ENCODE data around the gene SLC45A3.
"Not testable (repeated sequence)": the region's sequence is repeated elsewhere in the genome, so short reads cannot be mapped to it uniquely, and the experiment has no call there.

Gene SLC45A3

DNA sequence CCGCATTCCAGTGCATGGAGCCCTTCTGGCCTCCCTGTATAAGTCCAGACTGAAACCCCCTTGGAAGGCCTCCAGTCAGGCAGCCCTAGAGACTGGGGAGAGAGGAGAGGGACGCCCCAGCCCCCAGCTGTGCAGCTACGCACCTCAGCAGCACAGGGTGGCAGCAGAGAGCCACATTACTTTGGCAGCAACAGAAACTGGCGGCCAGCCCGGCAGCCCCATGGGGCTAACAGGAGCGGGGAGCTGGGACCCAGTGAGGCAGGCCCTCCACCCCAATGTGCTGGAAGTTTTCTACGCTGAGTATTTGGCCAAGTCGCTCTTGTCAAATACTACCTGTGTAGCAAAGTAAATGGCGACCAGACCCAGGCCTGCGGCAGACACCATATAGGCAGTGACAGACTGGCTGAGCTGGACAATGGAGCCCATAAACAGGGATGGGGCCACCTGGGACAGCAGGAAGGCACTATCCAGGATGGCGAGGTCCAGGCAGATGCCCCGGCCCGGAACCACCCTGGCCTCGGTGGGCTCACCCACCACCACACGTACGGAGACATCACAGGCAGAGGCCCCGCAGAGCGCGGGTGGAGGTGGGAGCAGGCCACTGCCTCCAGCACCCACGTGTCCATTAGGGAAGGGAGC lies 21.2 kb downstream of the SLC45A3 start:
- H3K4me3 ChIP-seq (ENCODE audit: low read length), result no peak overlapping the region
- peaks cover 13% of the 10 kb centered on the region for H3K4me1 ChIP-seq (ENCODE audit: insufficient read depth, low read length)
- H3K9ac ChIP-seq (ENCODE audit: low read depth, low read length), result no peak overlapping the region
- no peak overlapping the region for H3K27ac ChIP-seq (ENCODE audit: low read depth, low read length)
- no peaks in the 10 kb centered on the region for H3K9me3 ChIP-seq (ENCODE audit: insufficient read depth, low read depth, low read length)
- 0 out of 2 replicates have a peak, but pooled peaks cover 6% of the 10 kb centered on the region for H3K36me3 ChIP-seq (ENCODE audit: insufficient read depth, low read length)
- H3K27me3 ChIP-seq (ENCODE audit: insufficient read depth, low read length), result no peaks in the 10 kb centered on the region
- WGBS, result 72% methylated on average over 20 of the region's 20 CpGs

DNA sequence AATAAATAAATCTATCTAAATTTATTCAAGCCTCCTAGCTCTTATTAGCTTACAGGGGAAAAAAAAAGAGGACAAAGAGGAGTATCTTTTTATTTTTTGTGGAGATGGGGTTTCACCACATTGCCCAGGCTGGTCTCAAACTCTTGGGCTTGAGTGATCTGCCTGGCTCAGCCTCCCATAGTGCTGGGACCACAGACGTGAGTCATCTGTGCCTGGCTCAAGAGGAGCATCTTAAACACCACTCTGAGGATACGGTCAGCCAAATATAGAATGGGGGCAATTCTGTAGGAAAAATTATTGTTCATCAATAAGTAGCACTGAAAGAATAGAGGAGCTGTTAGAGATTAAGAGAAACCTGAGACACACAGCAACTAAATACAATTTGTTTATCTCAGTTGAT lies 24.1 kb downstream of the SLC45A3 start:
- Histone ChIP-seq H3K9ac (ENCODE audit: low read depth, low read length) (no peak overlapping the region), H3K27me3 (ENCODE audit: insufficient read depth, low read length) (no peaks in the 10 kb centered on the region), H3K36me3 (ENCODE audit: insufficient read depth, low read length) (no peaks in the 10 kb centered on the region), H3K9me3 (ENCODE audit: insufficient read depth, low read depth, low read length) (no peaks in the 10 kb centered on the region), H3K27ac (ENCODE audit: low read depth, low read length) (no peak overlapping the region), H3K4me1 (ENCODE audit: insufficient read depth, low read length) (peaks cover 2% of the 10 kb centered on the region; the same call in 1 of the 2 replicates), H3K4me3 (ENCODE audit: low read length) (no peak overlapping the region)
- WGBS, result 81% methylated on average over 2 of the region's 2 CpGs

GRCh38 chr1:205652984-205653383 lies 27.3 kb downstream of the SLC45A3 start:
- Histone ChIP-seq H3K4me1 (ENCODE audit: insufficient read depth, low read length) (peaks cover 6% of the 10 kb centered on the region), H3K36me3 (ENCODE audit: insufficient read depth, low read length) (no peaks in the 10 kb centered on the region), H3K27me3 (ENCODE audit: insufficient read depth, low read length) (no peaks in the 10 kb centered on the region), H3K27ac (ENCODE audit: low read depth, low read length) (no peak overlapping the region), H3K9ac (ENCODE audit: low read depth, low read length) (no peak overlapping the region), H3K9me3 (ENCODE audit: insufficient read depth, low read depth, low read length) (no peaks in the 10 kb centered on the region), H3K4me3 (ENCODE audit: low read length) (no peak overlapping the region)
- WGBS, result 88% methylated on average over 11 of the region's 11 CpGs

GRCh38 chr1:205650241-205650640 lies 30.1 kb downstream of the SLC45A3 start:
- Histone ChIP-seq H3K36me3 (ENCODE audit: insufficient read depth, low read length) (no peaks in the 10 kb centered on the region), H3K27ac (ENCODE audit: low read depth, low read length) (no peak overlapping the region), H3K27me3 (ENCODE audit: insufficient read depth, low read length) (no peaks in the 10 kb centered on the region), H3K9ac (ENCODE audit: low read depth, low read length) (no peak overlapping the region), H3K4me1 (ENCODE audit: insufficient read depth, low read length) (peaks cover 6% of the 10 kb centered on the region), H3K9me3 (ENCODE audit: insufficient read depth, low read depth, low read length) (no peaks in the 10 kb centered on the region), H3K4me3 (ENCODE audit: low read length) (no peak overlapping the region)
- 92% methylated on average over 1 of the region's 1 CpG for WGBS

GRCh38 chr1:205645519-205645918 lies 34.8 kb downstream of the SLC45A3 start:
- Histone ChIP-seq H3K4me3 (ENCODE audit: low read length) (no peak overlapping the region), H3K27me3 (ENCODE audit: insufficient read depth, low read length) (no peaks in the 10 kb centered on the region), H3K4me1 (ENCODE audit: insufficient read depth, low read length) (peaks cover 6% of the 10 kb centered on the region), H3K9me3 (ENCODE audit: insufficient read depth, low read depth, low read length) (no peaks in the 10 kb centered on the region), H3K36me3 (ENCODE audit: insufficient read depth, low read length) (no peaks in the 10 kb centered on the region), H3K27ac (ENCODE audit: low read depth, low read length) (no peak overlapping the region), H3K9ac (ENCODE audit: low read depth, low read length) (no peak overlapping the region)
- WGBS, result 91% methylated on average over 8 of the region's 8 CpGs

GRCh38 chr1:205642679-205643307 lies 37.5 kb downstream of the SLC45A3 start:
- Histone ChIP-seq H3K4me3 (ENCODE audit: low read length) (no peak overlapping the region), H3K9me3 (ENCODE audit: insufficient read depth, low read depth, low read length) (no peaks in the 10 kb centered on the region), H3K27ac (ENCODE audit: low read depth, low read length) (no peak overlapping the region), H3K4me1 (ENCODE audit: insufficient read depth, low read length) (no peaks in the 10 kb centered on the region), H3K9ac (ENCODE audit: low read depth, low read length) (no peak overlapping the region), H3K36me3 (ENCODE audit: insufficient read depth, low read length) (no peaks in the 10 kb centered on the region), H3K27me3 (ENCODE audit: insufficient read depth, low read length) (no peaks in the 10 kb centered on the region)
- 97% methylated on average over 2 of the region's 2 CpGs for WGBS

GRCh38 chr1:205639567-205639966 lies 40.7 kb downstream of the SLC45A3 start:
- Histone ChIP-seq H3K9me3 (ENCODE audit: insufficient read depth, low read depth, low read length) (no peaks in the 10 kb centered on the region), H3K36me3 (ENCODE audit: insufficient read depth, low read length) (no peaks in the 10 kb centered on the region), H3K27me3 (ENCODE audit: insufficient read depth, low read length) (no peaks in the 10 kb centered on the region), H3K9ac (ENCODE audit: low read depth, low read length) (no peak overlapping the region), H3K4me1 (ENCODE audit: insufficient read depth, low read length) (no peaks in the 10 kb centered on the region), H3K27ac (ENCODE audit: low read depth, low read length) (no peak overlapping the region), H3K4me3 (ENCODE audit: low read length) (no peak overlapping the region)
- 97% methylated on average over 1 of the region's 1 CpG for WGBS

DNA sequence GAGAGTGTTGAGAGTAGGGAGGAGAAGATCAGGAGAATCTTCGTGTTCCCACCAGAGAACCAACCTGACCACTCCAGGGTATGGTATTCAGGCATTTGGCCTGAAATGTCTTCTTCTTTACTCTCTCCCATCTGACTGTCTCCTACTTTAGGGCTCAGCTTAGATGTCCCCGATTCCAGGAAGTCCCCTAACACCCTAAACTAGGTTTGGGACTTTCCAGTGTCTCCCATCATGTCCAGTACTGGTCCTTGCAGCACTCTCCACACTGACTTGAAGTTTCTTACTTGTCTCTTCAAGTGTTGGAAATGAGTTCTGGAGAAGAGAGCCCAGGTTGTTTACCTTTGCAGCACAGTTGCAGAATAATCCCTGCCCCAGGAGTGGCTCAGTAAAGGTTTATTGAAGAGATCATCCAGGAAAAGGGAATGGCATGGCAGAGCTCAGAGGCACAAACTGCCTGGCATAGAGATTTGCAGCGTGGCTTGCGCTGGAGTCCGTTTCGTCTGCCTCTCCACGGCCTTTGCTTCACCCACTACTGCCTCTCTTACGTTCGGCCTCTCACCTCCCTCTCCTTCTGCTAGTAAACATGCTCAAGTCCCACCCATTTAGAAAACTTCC lies 42.3 kb downstream of the SLC45A3 start:
- Histone ChIP-seq H3K4me3 (ENCODE audit: low read length) (no peak overlapping the region), H3K9me3 (ENCODE audit: insufficient read depth, low read depth, low read length) (no peaks in the 10 kb centered on the region), H3K36me3 (ENCODE audit: insufficient read depth, low read length) (no peaks in the 10 kb centered on the region), H3K27ac (ENCODE audit: low read depth, low read length) (no peak overlapping the region), H3K9ac (ENCODE audit: low read depth, low read length) (no peak overlapping the region), H3K4me1 (ENCODE audit: insufficient read depth, low read length) (no peaks in the 10 kb centered on the region), H3K27me3 (ENCODE audit: insufficient read depth, low read length) (no peaks in the 10 kb centered on the region)
- 93% methylated on average over 9 of the region's 9 CpGs for WGBS

DNA sequence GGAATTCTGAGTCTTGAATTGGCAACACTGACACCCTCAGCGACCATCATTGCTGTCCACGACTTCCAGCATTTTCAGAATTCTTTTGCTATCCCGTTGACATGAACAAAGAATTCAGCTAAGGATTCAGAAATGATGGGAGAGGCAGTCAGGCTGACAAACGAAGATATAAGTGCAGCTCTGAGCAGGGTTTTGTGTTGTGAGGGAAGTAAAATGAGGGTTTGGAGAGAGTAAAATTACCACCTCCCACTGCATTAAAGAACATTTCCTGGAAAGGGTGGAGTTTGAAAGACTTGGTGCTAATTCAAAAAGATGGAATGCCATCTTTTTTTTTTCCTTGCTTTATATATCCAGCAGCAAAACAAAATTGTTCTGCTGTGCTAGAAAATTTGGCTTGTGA lies 43.6 kb downstream of the SLC45A3 start:
- Histone ChIP-seq H3K36me3 (ENCODE audit: insufficient read depth, low read length) (no peaks in the 10 kb centered on the region), H3K4me1 (ENCODE audit: insufficient read depth, low read length) (peaks cover 6% of the 10 kb centered on the region; the same call in 1 of the 2 replicates), H3K27ac (ENCODE audit: low read depth, low read length) (no peak overlapping the region), H3K4me3 (ENCODE audit: low read length) (no peak overlapping the region), H3K27me3 (ENCODE audit: insufficient read depth, low read length) (no peaks in the 10 kb centered on the region), H3K9ac (ENCODE audit: low read depth, low read length) (no peak overlapping the region), H3K9me3 (ENCODE audit: insufficient read depth, low read depth, low read length) (no peaks in the 10 kb centered on the region)
- 77% methylated on average over 4 of the region's 4 CpGs for WGBS

- not testable (repeated sequence) for H3K27ac ChIP-seq (ENCODE audit: low read depth, low read length); H3K36me3 ChIP-seq (ENCODE audit: insufficient read depth, low read length); H3K4me3 ChIP-seq (ENCODE audit: low read length); H3K9ac ChIP-seq (ENCODE audit: low read depth, low read length); H3K4me1 ChIP-seq (ENCODE audit: insufficient read depth, low read length); H3K27me3 ChIP-seq (ENCODE audit: insufficient read depth, low read length); H3K9me3 ChIP-seq (ENCODE audit: insufficient read depth, low read depth, low read length)
- 95% methylated on average over 7 of the region's 7 CpGs for WGBS
Measured at GRCh38 chr1:205636138-205636530, 44.2 kb downstream of the SLC45A3 start.

DNA sequence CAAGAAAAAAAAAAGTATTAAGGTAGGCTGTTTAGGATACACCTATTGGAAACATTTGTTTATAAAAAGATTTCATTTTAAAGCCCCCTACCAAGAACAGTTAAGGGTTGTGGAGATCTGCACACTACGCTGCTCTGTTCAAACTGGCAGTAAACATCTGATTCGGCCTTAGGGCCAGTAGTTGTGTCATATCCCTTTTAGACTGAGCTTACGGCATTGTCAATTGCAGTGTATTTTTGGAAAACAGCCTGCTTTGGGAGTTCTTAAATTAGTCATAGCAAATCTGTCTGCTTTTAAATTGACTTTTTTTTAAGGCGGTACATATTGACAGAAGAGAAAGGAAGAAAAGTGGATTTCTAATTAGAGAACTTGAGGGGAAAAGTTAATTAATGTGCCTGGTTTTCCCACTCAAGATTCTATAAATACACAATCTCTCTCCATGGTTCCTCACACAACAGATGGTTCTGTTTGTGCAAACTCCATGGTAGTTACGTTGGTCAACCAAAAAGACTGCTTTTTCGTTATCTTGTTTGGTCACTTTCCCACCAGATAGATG lies 46.8 kb downstream of the SLC45A3 start:
- H3K4me3 ChIP-seq (ENCODE audit: low read length), result no peak overlapping the region
- H3K9me3 ChIP-seq (ENCODE audit: insufficient read depth, low read depth, low read length), result no peaks in the 10 kb centered on the region
- no peak overlapping the region for H3K9ac ChIP-seq (ENCODE audit: low read depth, low read length)
- H3K36me3 ChIP-seq (ENCODE audit: insufficient read depth, low read length), result no peaks in the 10 kb centered on the region
- no peak overlapping the region for H3K27ac ChIP-seq (ENCODE audit: low read depth, low read length)
- no peaks in the 10 kb centered on the region for H3K27me3 ChIP-seq (ENCODE audit: insufficient read depth, low read length)
- peaks cover 12% of the 10 kb centered on the region; the same call in 1 of the 2 replicates for H3K4me1 ChIP-seq (ENCODE audit: insufficient read depth, low read length)
- WGBS, result 96% methylated on average over 6 of the region's 6 CpGs

Measured in HUES64 (cell line).